SK-N-SH (cell line): ENCODE data around the gene SWAP70. TPM values are rescaled to one million over a fixed set of nuclear protein-coding genes. Genes with fewer than 3 reads are reported as not detected.

Experiments
- CTCF ChIA-PET: fragments of 300-600, 350-600 bp; formaldehyde crosslinking; extraction: SDS; loops from one replicate; lab custom pipeline; 2021; lab: Yijun Ruan, JAX
- POLR2A ChIA-PET: fragments of 350-600 bp; sonication (Branson Sonifier 250); formaldehyde crosslinking; extraction: SDS; loops from one replicate; lab custom pipeline; 2020; ENCODE audit warnings: antibody characterized with exemption, inconsistent platforms; lab: Yijun Ruan, JAX
- DNase-seq: peaks from one replicate; pipeline ENCODE4 v3.0.0; 2012
- H2AFZ ChIP-seq: fragments of 200-600 bp; sonication (generic); 2 replicates; pipeline ENCODE4 v1.8.1; 2016; ENCODE audit warnings: antibody characterized with exemption, mild to moderate bottlenecking, low read depth
- H3F3A ChIP-seq: fragments of 200-600 bp; sonication (generic); replicated peaks from 2 replicates; pipeline ENCODE3; 2016; ENCODE audit warnings: antibody characterized with exemption, mild to moderate bottlenecking; ENCODE audit not compliant: insufficient read depth
- H3K27ac ChIP-seq, 2 experiments: fragments of 200-500 bp in 1 of 2; fragments of 200-600 bp in 1 of 2; sonication (Bioruptor generic) in 1 of 2; sonication (generic), shearing (Covaris generic) in 1 of 2; 2 replicates each; pipeline versions ENCODE4 v1.5.1 to v1.6.1; 2014 to 2016; ENCODE audit warnings: low read depth in 2 of 2, inconsistent platforms in 1 of 2, low read length in 1 of 2, mild to moderate bottlenecking in 1 of 2, mixed read lengths in 1 of 2
- H3K27me3 ChIP-seq: fragments of 200-600 bp; sonication (generic), shearing (Covaris generic); 2 replicates; pipeline ENCODE4 v1.6.1; 2016; ENCODE audit warnings: mixed run types; ENCODE audit not compliant: insufficient read depth
- H3K36me3 ChIP-seq, 2 experiments: fragments of 200-500 bp in 1 of 2; fragments of 200-600 bp in 1 of 2; sonication (Bioruptor generic) in 1 of 2; sonication (generic) in 1 of 2; replicated peaks in 1 of 2; 2 replicates each; pipeline versions ENCODE3 to v1.5.1; 2014 to 2016; ENCODE audit warnings: low read length in 1 of 2, mild to moderate bottlenecking in 1 of 2; ENCODE audit not compliant: insufficient read depth in 2 of 2, control insufficient read depth in 1 of 2
- H3K4me1 ChIP-seq, 2 experiments: fragments of 200-500 bp in 1 of 2; fragments of 200-600 bp in 1 of 2; sonication (Bioruptor generic) in 1 of 2; sonication (generic), shearing (Covaris generic) in 1 of 2; 2 replicates each; pipeline versions ENCODE4 v1.5.1 to v1.6.1; 2014 to 2016; ENCODE audit warnings: low read depth in 1 of 2, low read length in 1 of 2, mixed run types in 1 of 2; ENCODE audit not compliant: insufficient read depth in 2 of 2, control insufficient read depth in 1 of 2
- H3K4me2 ChIP-seq: fragments of 200-600 bp; sonication (generic), shearing (Covaris generic); 2 replicates; pipeline ENCODE4 v1.6.1; 2017; ENCODE audit warnings: mixed run types
- H3K4me3 ChIP-seq, 2 experiments: fragments of 200-500 bp in 1 of 2; fragments of 200-600 bp in 1 of 2; sonication (Bioruptor generic) in 1 of 2; sonication (generic), shearing (Covaris generic) in 1 of 2; 2 replicates each; pipeline versions ENCODE4 v1.5.1 to v1.8.1; 2014 to 2016; ENCODE audit warnings: low read depth in 2 of 2, inconsistent platforms in 1 of 2, low read length in 1 of 2, mild to moderate bottlenecking in 1 of 2, mixed read lengths in 1 of 2, moderate library complexity in 1 of 2
- H3K79me2 ChIP-seq: fragments of 200-600 bp; sonication (generic); 2 replicates; pipeline ENCODE4 v1.8.1; 2017; ENCODE audit warnings: mild to moderate bottlenecking; ENCODE audit not compliant: insufficient read depth
- H3K9ac ChIP-seq: fragments of 200-600 bp; sonication (generic); 2 replicates; pipeline ENCODE4 v1.6.1; 2017; ENCODE audit warnings: mixed run types
- H3K9me2 ChIP-seq: fragments of 200-600 bp; sonication (generic); 2 replicates; pipeline ENCODE4 v1.6.1; 2017; ENCODE audit warnings: mixed run types
- H3K9me3 ChIP-seq: fragments of 200-600 bp; sonication (generic); 2 replicates; pipeline ENCODE4 v1.6.1; 2017; ENCODE audit warnings: mixed run types, mild to moderate bottlenecking, moderate library complexity
- H4K20me1 ChIP-seq: fragments of 200-600 bp; sonication (generic); 2 replicates; pipeline ENCODE4 v1.6.1; 2017; ENCODE audit warnings: mild to moderate bottlenecking, mixed run types; ENCODE audit not compliant: insufficient read depth
- CTCF ChIP-seq: fragments of 200-600 bp; sonication (generic); IDR thresholded peaks from 2 replicates; pipeline ENCODE4 v1.6.1; 2017; ENCODE audit warnings: antibody characterized with exemption, mild to moderate bottlenecking, moderate library complexity
- ELF1 ChIP-seq: IDR thresholded peaks from 2 replicates; pipeline ENCODE4 v1.4.0; 2012
- EZH2phosphoT487 ChIP-seq: fragments of 200-600 bp; sonication (generic); IDR thresholded peaks from 2 replicates; pipeline ENCODE4 v1.6.1; 2017; ENCODE audit warnings: low read depth, mixed run types, mild to moderate bottlenecking, antibody characterized with exemption, moderate library complexity, borderline replicate concordance
- FOSL2 ChIP-seq: IDR thresholded peaks from 2 replicates; pipeline ENCODE4 v1.4.0; 2012; ENCODE audit warnings: low read depth, mild to moderate bottlenecking, moderate library complexity, borderline replicate concordance
- FOXJ3 ChIP-seq: sonication (generic); formaldehyde crosslinking; IDR thresholded peaks from 2 replicates; pipeline ENCODE4 v1.5.1; 2020; ENCODE audit warnings: mild to moderate bottlenecking, missing genetic modification reagents
- FOXM1 ChIP-seq: IDR thresholded peaks from 2 replicates; pipeline ENCODE4 v1.4.0; 2012; ENCODE audit warnings: low read depth, mild to moderate bottlenecking
- IRF3 ChIP-seq: fragments of 150-350 bp; IDR thresholded peaks from 2 replicates; pipeline ENCODE4 v1.6.1; 2016; ENCODE audit warnings: mild to moderate bottlenecking, low read depth, low read length
- NFIC ChIP-seq: IDR thresholded peaks from 2 replicates; pipeline ENCODE4 v1.4.0; 2012; ENCODE audit warnings: borderline replicate concordance
- NRF1 ChIP-seq: IDR thresholded peaks from 2 replicates; pipeline ENCODE4 v1.6.1; 2012; ENCODE audit warnings: low read depth, mild to moderate bottlenecking, low read length
- POLR2AphosphoS5 ChIP-seq: IDR thresholded peaks from 2 replicates; pipeline ENCODE4 v1.6.1; 2012; ENCODE audit warnings: low read depth, low read length
- RAD21 ChIP-seq: IDR thresholded peaks from 2 replicates; pipeline ENCODE4 v1.6.1; 2012; ENCODE audit warnings: mild to moderate bottlenecking, low read length
- RCOR1 ChIP-seq: fragments of 150-350 bp; IDR thresholded peaks from 2 replicates; pipeline ENCODE4 v1.6.1; 2017; ENCODE audit warnings: antibody characterized with exemption, low read length
- REST ChIP-seq: IDR thresholded peaks from 2 replicates; pipeline ENCODE4 v1.6.1; 2012; ENCODE audit warnings: mild to moderate bottlenecking, low read depth, low read length, moderate library complexity
- TAF1 ChIP-seq: IDR thresholded peaks from 2 replicates; pipeline ENCODE4 v1.6.1; 2012; ENCODE audit warnings: low read depth, mild to moderate bottlenecking, low read length, moderate library complexity, borderline replicate concordance
- TCF12 ChIP-seq: IDR thresholded peaks from 2 replicates; pipeline ENCODE4 v1.4.0; 2012
- USF1 ChIP-seq: IDR thresholded peaks from 2 replicates; pipeline ENCODE4 v1.4.0; 2012; ENCODE audit warnings: low read depth, borderline replicate concordance
- USF2 ChIP-seq: fragments of 150-350 bp; IDR thresholded peaks from 2 replicates; pipeline ENCODE4 v1.6.1; 2017; ENCODE audit warnings: antibody characterized with exemption, low read length, low read depth, borderline replicate concordance
- YY1 ChIP-seq: IDR thresholded peaks from 2 replicates; pipeline ENCODE4 v1.4.0; 2012; ENCODE audit warnings: low read depth, mild to moderate bottlenecking
- WGBS: methylation state at CpG from one replicate; pipeline ENCODE4 v1.1.6; 2017; ENCODE audit warnings: low lambda C conversion rate; 5-methylcytosine and 5-hydroxymethylcytosine counted together
- polyA plus RNA-seq, 3 experiments: library from polyadenylated mRNA; depleted of rRNA; stranded (reverse); fragments of >200 nt; gene quantifications; 2 replicates each; pipeline ENCODE4 v1.2.3, GENCODE V29; 2012
- TF ChIP-seq, protein P1 (sequence below): IDR thresholded peaks from 2 replicates; pipeline ENCODE4 v1.4.0; 2012; ENCODE audit warnings: low read depth

SWAP70 gene
- polyA plus RNA-seq, 1 of the 3 experiments (the other 2 are of a cell fraction) = 10.6 TPM

GRCh38 chr11:9657531-9657930 is 6.3 kb upstream of the SWAP70 start:
- Histone ChIP-seq H3K9ac (no peak overlapping the region), H4K20me1 (no peaks in the 10 kb centered on the region), H3K36me3 (no peaks in the 10 kb centered on the region), H3K9me3 (no peaks in the 10 kb centered on the region), H3K4me2 (no peak overlapping the region), H3K27ac (no peak overlapping the region), H3F3A (peaks cover 6% of the 10 kb centered on the region), H3K27me3 (no peaks in the 10 kb centered on the region), H2AFZ (no peak overlapping the region), H3K79me2 (no peaks in the 10 kb centered on the region), H3K4me3 (no peak overlapping the region), H3K9me2 (no peaks in the 10 kb centered on the region), H3K4me1 (peaks cover 0 to 1% of the 10 kb centered on the region in 2 experiments; a peak in 1 of 4 replicates)
- 60% methylated on average over 6 of the region's 6 CpGs for WGBS
- no peak for TF ChIP-seq CTCF
- TF ChIP-seq RAD21 = no peak
- no peak for TF ChIP-seq RCOR1
- no peak for TF ChIP-seq POLR2AphosphoS5
- no peak for TF ChIP-seq FOXJ3 (CRISPR knock-in tag)
- no peak for TF ChIP-seq TCF12
- no peak for TF ChIP-seq REST
- no peak for TF ChIP-seq USF1
- TF ChIP-seq NFIC = no peak
- TF ChIP-seq, protein P1, sequence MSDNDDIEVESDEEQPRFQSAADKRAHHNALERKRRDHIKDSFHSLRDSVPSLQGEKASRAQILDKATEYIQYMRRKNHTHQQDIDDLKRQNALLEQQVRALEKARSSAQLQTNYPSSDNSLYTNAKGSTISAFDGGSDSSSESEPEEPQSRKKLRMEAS = no peak
- no peak for TF ChIP-seq FOXM1
- TF ChIP-seq IRF3 = no peak
- no peak for TF ChIP-seq NRF1
- no peak for TF ChIP-seq YY1
- TF ChIP-seq ELF1 = no peak
- no peak for TF ChIP-seq FOSL2
- no peak for TF ChIP-seq EZH2phosphoT487
- TF ChIP-seq USF2 = no peak
- TF ChIP-seq TAF1 = no peak
- DNase-seq = no peak
- CTCF ChIA-PET = no interaction called here
- POLR2A ChIA-PET = no interaction called here
